SIG-M5 (cell line): ENCODE results near the gene MAP7D3.
A peak's percentile ranks its signal among the peaks of the same experiment; 100 is the strongest.
"Not testable (repeated sequence)": the region's sequence is repeated elsewhere in the genome, so short reads cannot be mapped to it uniquely, and the experiment has no call there.

ENCODE experiments used
- DNase-seq: peaks from one replicate; lab custom pipeline; 2025; lab: John Stamatoyannopoulos, UW

MAP7D3 gene

GRCh38 chrX:136251041-136251991 lies at the start of gene MAP7D3:
Gene MAP7D3 (minus strand): TSS chrX:136251400. CDS start chrX:136251358, 42 bp downstream.
- DNase-seq, result peak; percentile 1

- DNase-seq, result not testable (repeated sequence)
Observed at GRCh38 chrX:136300721-136301120, 49.5 kb upstream of the MAP7D3 start, which contains the start of gene ADGRG4. Gene ADGRG4 (plus strand): TSS chrX:136300963. CDS start chrX:136308778, 7,815 bp downstream.

- no peak for DNase-seq
Observed at GRCh38 chrX:136295380-136295779, 44.2 kb upstream of the MAP7D3 start.

GRCh38 chrX:136292656-136293055 lies 41.5 kb upstream of the MAP7D3 start:
- no peak for DNase-seq

GRCh38 chrX:136291824-136292223 lies 40.6 kb upstream of the MAP7D3 start:
- no peak for DNase-seq

GRCh38 chrX:136286375-136286774 lies 35.2 kb upstream of the MAP7D3 start:
- not testable (repeated sequence) for DNase-seq

- no peak for DNase-seq
Observed at GRCh38 chrX:136275553-136275952, 24.4 kb upstream of the MAP7D3 start.

- no peak for DNase-seq
Observed at GRCh38 chrX:136273986-136274385, 22.8 kb upstream of the MAP7D3 start.

- no peak for DNase-seq
Observed at GRCh38 chrX:136272325-136272724, 21.1 kb upstream of the MAP7D3 start.

- DNase-seq, result peak; percentile 6
Observed at GRCh38 chrX:136271300-136271699, 20.1 kb upstream of the MAP7D3 start.

GRCh38 chrX:136269921-136270320 lies 18.7 kb upstream of the MAP7D3 start:
- no peak for DNase-seq

GRCh38 chrX:136268051-136269048 lies 17.1 kb upstream of the MAP7D3 start:
- no peak for DNase-seq

- no peak for DNase-seq
Observed at GRCh38 chrX:136266828-136267227, 15.6 kb upstream of the MAP7D3 start.

- no peak for DNase-seq
Observed at GRCh38 chrX:136262812-136263315, 11.7 kb upstream of the MAP7D3 start.

GRCh38 chrX:136262243-136262642 lies 11.0 kb upstream of the MAP7D3 start:
- DNase-seq, result no peak

GRCh38 chrX:136261321-136261720 lies 10.1 kb upstream of the MAP7D3 start:
- DNase-seq, result no peak

GRCh38 chrX:136260776-136261175 lies 9.6 kb upstream of the MAP7D3 start:
- no peak for DNase-seq

- no peak for DNase-seq
Observed at GRCh38 chrX:136259543-136259942, 8.3 kb upstream of the MAP7D3 start.

- no peak for DNase-seq
Observed at GRCh38 chrX:136258951-136259350, 7.8 kb upstream of the MAP7D3 start.

GRCh38 chrX:136256026-136256425 lies 4.8 kb upstream of the MAP7D3 start:
- no peak for DNase-seq

GRCh38 chrX:136255541-136255940 lies 4.3 kb upstream of the MAP7D3 start:
- DNase-seq, result no peak
